Upper lobe of left lung (tissue), 4 donors: ENCODE measurements around the gene RASSF4.

Source experiments
- CTCF ChIP-seq, 6 experiments: fragments of 450-650 bp in 4 of 6; fragments of 200-600 bp in 2 of 6; sonication (generic) in 2 of 6; IDR thresholded peaks; one replicate each; pipeline ENCODE4 v1.5.1; 2016 to 2019; ENCODE audit warnings: antibody characterized with exemption in 6 of 6
- EP300 ChIP-seq, 4 donors: sonication (generic); formaldehyde crosslinking; IDR thresholded peaks; one replicate each; pipeline ENCODE4 v1.5.1; 2017; ENCODE audit warnings: antibody characterized with exemption in 4 of 4, control low read depth in 2 of 4
- POLR2A ChIP-seq, 4 donors: fragments of 450-650 bp; IDR thresholded peaks; one replicate each; pipeline ENCODE4 v1.5.1; 2016 to 2017; ENCODE audit warnings: antibody characterized with exemption in 4 of 4, mild to moderate bottlenecking in 2 of 4
- POLR2AphosphoS5 ChIP-seq, 2 donors: sonication (generic); formaldehyde crosslinking; IDR thresholded peaks; one replicate each; pipeline ENCODE4 v1.5.1; 2017; ENCODE audit warnings: antibody characterized with exemption in 2 of 2

- TF ChIP-seq CTCF (IDR thresholded peaks at IDR 0.05), result no peak
- TF ChIP-seq POLR2A (IDR thresholded peaks at IDR 0.05), result no peak
- TF ChIP-seq POLR2AphosphoS5 (IDR thresholded peaks at IDR 0.05), result no peak
- no peak for TF ChIP-seq EP300 (IDR thresholded peaks at IDR 0.05)
These were observed 48.5 kb upstream of the RASSF4 start, which contains the start of gene TMEM72 for GRCh38 chr10:44911081-44911540.
